Small intestine (tissue), 7 donors: Measurements from ENCODE around the gene SS18L1. TPM values are rescaled to one million over a fixed set of nuclear protein-coding genes. Genes with fewer than 3 reads are reported as not detected.

Experiments
- DNase-seq, 2 donors: peaks; one replicate each; pipeline versions ENCODE4 v3.0.0 to v3.0.0-alpha.2; 2013
- FAIRE-seq: peaks from 2 replicates; lab custom pipeline; 2012; peaks lifted over from hg19 to GRCh38; lab: Jason Lieb, UNC
- H3K27ac ChIP-seq, 3 donors: one replicate each; pipeline ENCODE4 v1.5.1; 2013; ENCODE audit warnings: low read length in 2 of 3, mild to moderate bottlenecking in 2 of 3, control low read depth in 1 of 3, inconsistent platforms in 1 of 3, low read depth in 1 of 3, moderate library complexity in 1 of 3
- H3K27me3 ChIP-seq, 3 donors: one replicate each; pipeline ENCODE4 v1.6.1; 2013; ENCODE audit warnings: low read length in 3 of 3, inconsistent platforms in 1 of 3; ENCODE audit not compliant: control insufficient read depth in 3 of 3, insufficient read depth in 3 of 3
- H3K36me3 ChIP-seq, 3 donors: one replicate each; pipeline ENCODE4 v1.6.1; 2013; ENCODE audit warnings: low read length in 3 of 3, inconsistent platforms in 1 of 3, low read depth in 1 of 3, mild to moderate bottlenecking in 1 of 3, moderate library complexity in 1 of 3; ENCODE audit not compliant: control insufficient read depth in 3 of 3, insufficient read depth in 2 of 3
- H3K4me1 ChIP-seq, 3 donors: one replicate each; pipeline ENCODE4 v1.6.1; 2013; ENCODE audit warnings: low read length in 2 of 3, inconsistent platforms in 1 of 3, low read depth in 1 of 3, mild to moderate bottlenecking in 1 of 3, moderate library complexity in 1 of 3; ENCODE audit not compliant: control insufficient read depth in 3 of 3, insufficient read depth in 2 of 3
- H3K4me3 ChIP-seq, 3 donors: one replicate each; pipeline ENCODE4 v1.5.1; 2013; ENCODE audit warnings: low read length in 3 of 3, control low read depth in 1 of 3, inconsistent platforms in 1 of 3, low read depth in 1 of 3, mild to moderate bottlenecking in 1 of 3, moderate library complexity in 1 of 3
- H3K9me3 ChIP-seq, 2 donors: one replicate each; pipeline ENCODE4 v1.6.1; 2013; ENCODE audit warnings: low read depth in 1 of 2, low read length in 1 of 2; ENCODE audit not compliant: control insufficient read depth in 2 of 2, insufficient read depth in 1 of 2
- WGBS, 3 donors: extraction: QIAGEN DNeasy Blood & Tissue Kit; methylation state at CpG; one replicate each; pipeline ENCODE4 v1.1.7; 2013; 5-methylcytosine and 5-hydroxymethylcytosine counted together
- polyA plus RNA-seq, 4 donors: library from polyadenylated mRNA; stranded (reverse) in 3 of 4; unstranded in 1 of 4; fragments of 200-250 nt in 3 of 4; fragments of 120-200 nt in 1 of 4; gene quantifications; one replicate each; pipeline versions ENCODE4 v1.2.1 to v1.2.3, GENCODE V29; 2013
- donor health status: healthy with polysubstance abuse.
- donor health status: control.
- donor health status: control.
- donor health status: Bipolar disorder and iron deficiency.
- donor health status: healthy.

Gene SS18L1
- polyA plus RNA-seq, 4 donors, result 7.5 to 17.5 (median 11.3) TPM

DNA sequence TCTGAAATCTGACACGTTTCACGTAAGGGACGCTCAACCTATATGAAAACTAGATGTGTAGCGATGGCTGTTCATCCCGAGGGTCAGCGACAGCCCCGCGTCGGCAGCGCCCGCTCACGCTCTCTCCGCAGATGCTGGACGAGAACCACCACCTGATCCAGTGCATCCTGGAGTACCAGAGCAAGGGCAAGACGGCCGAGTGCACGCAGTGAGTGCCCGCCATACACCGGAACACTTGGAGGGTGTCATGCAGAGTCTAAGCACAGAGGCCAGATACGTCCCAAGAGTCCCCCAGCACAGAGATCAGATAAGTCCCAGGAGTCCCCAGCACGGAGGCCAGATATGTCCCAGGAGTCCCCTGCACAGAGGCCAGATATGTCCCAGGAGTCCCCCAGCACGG, 15.0 kb downstream of the SS18L1 start:
- Histone ChIP-seq H3K4me1 (peaks cover 0 to 4% (median 0%) of the 10 kb centered on the region in 3 donors), H3K27ac (no peak overlapping the region), H3K9me3 (peaks cover 0 to 3% of the 10 kb centered on the region in 2 donors), H3K27me3 (no peaks in the 10 kb centered on the region), H3K4me3 (no peak overlapping the region), H3K36me3 (peaks cover 0 to 59% (median 9%) of the 10 kb centered on the region in 3 donors)
- DNase-seq (no peak), FAIRE-seq (no peak)
- 96 to 97% (median 96%) methylated on average over 22 of the region's 22 CpGs for WGBS, 3 donors

DNA sequence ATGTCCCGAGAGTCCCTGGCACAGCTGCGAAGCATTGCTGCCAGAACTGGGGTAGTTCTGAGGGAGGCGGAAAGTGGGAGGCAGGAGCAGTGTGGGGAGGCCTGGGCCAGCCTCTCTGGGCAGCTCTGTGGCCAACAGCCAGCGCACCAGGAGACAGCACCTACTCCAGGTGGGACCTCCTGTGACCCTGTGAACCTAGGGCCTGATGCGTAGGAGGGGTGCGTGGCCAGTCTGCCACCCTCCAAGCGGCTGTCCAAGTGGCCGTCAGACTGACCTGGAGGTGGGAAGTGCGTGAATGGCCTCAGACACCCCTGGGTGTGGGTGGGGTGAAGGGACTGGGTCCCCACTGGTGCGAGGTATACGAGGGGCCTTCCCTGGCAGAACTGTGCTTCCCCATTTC, 15.5 kb downstream of the SS18L1 start:
- no peaks in the 10 kb centered on the region for H3K27me3 ChIP-seq
- no peaks in the 10 kb centered on the region for H3K9me3 ChIP-seq
- peaks cover 0 to 63% (median 9%) of the 10 kb centered on the region in 3 donors for H3K36me3 ChIP-seq
- 90 to 96% (median 92%) methylated on average over 10 to 11 of the region's 11 CpGs for WGBS, 3 donors
- peaks cover 0 to 4% (median 0%) of the 10 kb centered on the region in 3 donors for H3K4me1 ChIP-seq
- FAIRE-seq (no peak), DNase-seq (no peak)
- no peak overlapping the region for H3K27ac ChIP-seq
- no peak overlapping the region for H3K4me3 ChIP-seq

- no peak overlapping the region for H3K27ac ChIP-seq
- H3K4me3 ChIP-seq, result no peak overlapping the region
- no peaks in the 10 kb centered on the region for H3K27me3 ChIP-seq
- H3K4me1 ChIP-seq, result peaks cover 0 to 4% (median 0%) of the 10 kb centered on the region in 3 donors
- DNase-seq (no peak), FAIRE-seq (no peak)
- 79 to 85% (median 80%) methylated on average over 14 of the region's 14 CpGs for WGBS, 3 donors
- H3K36me3 ChIP-seq, result peaks cover 0 to 66% (median 14%) of the 10 kb centered on the region in 3 donors
- no peaks in the 10 kb centered on the region for H3K9me3 ChIP-seq
Observed at GRCh38 chr20:62159839-62160238, 16.3 kb downstream of the SS18L1 start.

GRCh38 chr20:62160253-62160652, 16.7 kb downstream of the SS18L1 start:
- Histone ChIP-seq H3K27me3 (no peaks in the 10 kb centered on the region), H3K36me3 (peaks cover 0 to 69% (median 14%) of the 10 kb centered on the region in 3 donors), H3K4me1 (peaks cover 0 to 4% (median 0%) of the 10 kb centered on the region in 3 donors), H3K9me3 (no peaks in the 10 kb centered on the region), H3K4me3 (no peak overlapping the region), H3K27ac (no peak overlapping the region)
- DNase-seq, result no peak
- no peak for FAIRE-seq
- WGBS, 3 donors, result 90 to 93% (median 92%) methylated on average over 7 to 9 of the region's 9 CpGs

GRCh38 chr20:62160876-62161275, 17.3 kb downstream of the SS18L1 start:
- Histone ChIP-seq H3K36me3 (peaks cover 0 to 69% (median 19%) of the 10 kb centered on the region in 3 donors), H3K27ac (no peak overlapping the region)

DNA sequence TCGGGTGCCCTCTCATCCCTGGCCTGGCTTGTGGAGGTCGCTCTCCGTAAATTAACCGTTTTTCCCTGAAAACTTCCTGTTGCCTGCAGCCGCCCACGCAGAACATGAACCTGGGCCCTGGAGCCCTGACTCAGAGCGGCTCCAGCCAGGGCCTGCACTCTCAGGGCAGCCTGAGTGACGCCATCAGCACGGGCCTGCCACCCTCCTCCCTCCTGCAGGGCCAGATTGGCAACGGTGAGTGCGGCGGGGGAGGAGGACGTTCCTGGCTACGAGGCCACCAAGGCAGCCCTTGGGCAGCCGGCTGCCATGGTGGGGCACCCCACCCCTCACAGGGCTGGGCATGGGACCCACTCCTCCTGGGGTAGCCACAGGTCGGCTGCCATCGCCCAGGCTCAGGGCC, 17.8 kb downstream of the SS18L1 start:
- Histone ChIP-seq H3K4me3 (no peak overlapping the region), H3K27ac (no peak overlapping the region), H3K4me1 (peaks cover 0 to 4% (median 0%) of the 10 kb centered on the region in 3 donors), H3K9me3 (no peaks in the 10 kb centered on the region), H3K36me3 (peaks cover 0 to 73% (median 19%) of the 10 kb centered on the region in 3 donors), H3K27me3 (no peaks in the 10 kb centered on the region)
- DNase-seq (no peak), FAIRE-seq (no peak)
- 87 to 96% (median 91%) methylated on average over 17 of the region's 17 CpGs for WGBS, 3 donors

More at GRCh38 chr20:62160876-62161275, 17.3 kb downstream of the SS18L1 start:
- FAIRE-seq (no peak), DNase-seq (no peak)
- no peak overlapping the region for H3K4me3 ChIP-seq
- peaks cover 0 to 4% (median 0%) of the 10 kb centered on the region in 3 donors for H3K4me1 ChIP-seq
- WGBS, 3 donors, result 92 to 95% (median 94%) methylated on average over 17 of the region's 17 CpGs
- H3K27me3 ChIP-seq, result no peaks in the 10 kb centered on the region
- H3K9me3 ChIP-seq, result no peaks in the 10 kb centered on the region

GRCh38 chr20:62162765-62163484, 19.4 kb downstream of the SS18L1 start:
- H3K4me3 ChIP-seq, result no peak overlapping the region
- peaks cover 0 to 75% (median 19%) of the 10 kb centered on the region in 3 donors for H3K36me3 ChIP-seq
- H3K4me1 ChIP-seq, result no peaks in the 10 kb centered on the region
- H3K9me3 ChIP-seq, result no peaks in the 10 kb centered on the region
- H3K27ac ChIP-seq, result no peak overlapping the region
- no peak for FAIRE-seq
- 93 to 96% (median 95%) methylated on average over 38 of the region's 38 CpGs for WGBS, 3 donors
- no peak for DNase-seq
- H3K27me3 ChIP-seq, result no peaks in the 10 kb centered on the region

GRCh38 chr20:62163485-62163865, 19.9 kb downstream of the SS18L1 start:
- no peaks in the 10 kb centered on the region for H3K4me1 ChIP-seq
- WGBS, 3 donors, result 93 to 97% (median 97%) methylated on average over 22 to 25 of the region's 25 CpGs
- no peaks in the 10 kb centered on the region for H3K27me3 ChIP-seq
- no peak overlapping the region for H3K27ac ChIP-seq
- FAIRE-seq, result no peak
- no peaks in the 10 kb centered on the region for H3K9me3 ChIP-seq
- peaks cover 0 to 79% (median 19%) of the 10 kb centered on the region in 3 donors for H3K36me3 ChIP-seq
- H3K4me3 ChIP-seq, result no peak overlapping the region
- DNase-seq, result no peak
